Natural killer cell (primary cell): ENCODE measurements around the gene CLNK. TPM values are rescaled to one million over a fixed set of nuclear protein-coding genes. Genes with fewer than 3 reads are reported as not detected.

Experiments
- ATAC-seq, 3 donors: fragments of 150-1000 bp in 2 of 3; fragments of 200-7000 bp in 1 of 3; cut with Tn5 transposase; 1 replicate in 1 of 3; 2 replicates in 2 of 3; pipeline ENCODE4 v1.10.0; 2021; ENCODE audit warnings: mild to moderate bottlenecking in 2 of 3, moderate library complexity in 2 of 3
- DNase-seq, 2 donors: peaks; one replicate each; pipeline versions ENCODE4 v3.0.0 to v3.0.0-alpha.2; 2013 to 2021; ENCODE audit warnings: mixed read lengths in 1 of 2
- H3K27ac ChIP-seq: one replicate; pipeline ENCODE4 v1.5.1; 2013; ENCODE audit warnings: mild to moderate bottlenecking, low read length
- H3K27me3 ChIP-seq: one replicate; pipeline ENCODE4 v1.6.1; 2013; ENCODE audit warnings: low read length; ENCODE audit not compliant: control insufficient read depth, insufficient read depth
- H3K36me3 ChIP-seq: one replicate; pipeline ENCODE4 v1.6.1; 2013; ENCODE audit warnings: low read length; ENCODE audit not compliant: control insufficient read depth, insufficient read depth
- H3K4me1 ChIP-seq: one replicate; pipeline ENCODE4 v1.6.1; 2013; ENCODE audit warnings: low read length; ENCODE audit not compliant: control insufficient read depth, insufficient read depth
- H3K4me3 ChIP-seq: one replicate; pipeline ENCODE4 v1.5.1; 2013; ENCODE audit warnings: low read length
- H3K9me3 ChIP-seq: one replicate; pipeline ENCODE4 v1.6.1; 2013; ENCODE audit warnings: low read length; ENCODE audit not compliant: control insufficient read depth, insufficient read depth
- H3K27ac Mint-ChIP-seq, 2 donors: one replicate each; pipeline ENCODE4 v1.8.0; 2022; ENCODE audit warnings: mild to moderate bottlenecking in 2 of 2, mixed read lengths in 2 of 2, moderate library complexity in 1 of 2
- H3K27me3 Mint-ChIP-seq, 2 donors: one replicate each; pipeline ENCODE4 v1.8.0; 2022; ENCODE audit warnings: low read depth in 2 of 2, mixed read lengths in 2 of 2
- H3K36me3 Mint-ChIP-seq: one replicate; pipeline ENCODE4 v1.8.0; 2022; ENCODE audit warnings: mixed read lengths
- H3K4me1 Mint-ChIP-seq, 2 donors: one replicate each; pipeline ENCODE4 v1.8.0; 2022; ENCODE audit warnings: mixed read lengths in 2 of 2
- H3K4me3 Mint-ChIP-seq: one replicate; pipeline ENCODE4 v1.8.0; 2022; ENCODE audit warnings: mild to moderate bottlenecking, moderate library complexity, mixed read lengths
- H3K9me3 Mint-ChIP-seq, 2 donors: one replicate each; pipeline ENCODE4 v1.8.0; 2022; ENCODE audit warnings: mixed read lengths in 2 of 2
- WGBS: methylation state at CpG from one replicate; pipeline ENCODE4 v1.1.7; 2013; ENCODE audit warnings: missing lambda C conversion rate; ENCODE audit not compliant: insufficient coverage; 5-methylcytosine and 5-hydroxymethylcytosine counted together
- intact Hi-C: fragments of 100-400 bp; cut with micrococcal nuclease; formaldehyde crosslinking; loops from one replicate; pipeline ENCODE4 v1.14.2; 2022
- total RNA-seq, 4 donors: library from RNA; stranded (reverse); fragments of 120-200 nt in 1 of 4; gene quantifications; one replicate each; pipeline versions ENCODE4 v1.2.3 to v1.2.4, GENCODE V29; 2013 to 2022
- TF ChIP-seq, protein P1 (sequence below): fragments of 200-600 bp; IDR thresholded peaks from one replicate; pipeline ENCODE4 v1.8.0; 2022; ENCODE audit warnings: antibody characterized with exemption

The CLNK gene
- total RNA-seq, 3 donors from 2014 or later (not counting 1 experiment from before 2014, with no cell fraction given), result 1.00 to 1.1 (median 1.0) TPM

GRCh38 chr4:10682397-10682796 lies 2.2 kb downstream of the CLNK start:
- H3K9me3 ChIP-seq, result no peaks in the 10 kb centered on the region
- intact Hi-C loops, result no loop called here
- WGBS, result 84% methylated on average over 3 of the region's 3 CpGs

GRCh38 chr4:10677796-10678497 lies 6.6 kb downstream of the CLNK start:
- Histone ChIP-seq H3K36me3 (no peaks in the 10 kb centered on the region), H3K27ac (peak overlapping the region; percentile 30), H3K4me3 (no peak overlapping the region), H3K4me1 (peaks cover 4% of the 10 kb centered on the region), H3K27me3 (no peaks in the 10 kb centered on the region), H3K9me3 (no peaks in the 10 kb centered on the region)
- ATAC-seq, result peak in 1 of 3 donors; percentile 44
- WGBS, result 68% methylated on average over 4 of the region's 5 CpGs
- no peak for DNase-seq
- Mint-ChIP-seq H3K27me3 (no peaks in the 10 kb centered on the region), H3K36me3 (no peaks in the 10 kb centered on the region), H3K9me3 (no peaks in the 10 kb centered on the region), H3K27ac (peak overlapping the region in 1 of 2 donors; percentile 34), H3K4me1 (peaks cover 14 to 17% of the 10 kb centered on the region in 2 donors), H3K4me3 (peak overlapping the region; percentile 26)
- TF ChIP-seq, protein P1, sequence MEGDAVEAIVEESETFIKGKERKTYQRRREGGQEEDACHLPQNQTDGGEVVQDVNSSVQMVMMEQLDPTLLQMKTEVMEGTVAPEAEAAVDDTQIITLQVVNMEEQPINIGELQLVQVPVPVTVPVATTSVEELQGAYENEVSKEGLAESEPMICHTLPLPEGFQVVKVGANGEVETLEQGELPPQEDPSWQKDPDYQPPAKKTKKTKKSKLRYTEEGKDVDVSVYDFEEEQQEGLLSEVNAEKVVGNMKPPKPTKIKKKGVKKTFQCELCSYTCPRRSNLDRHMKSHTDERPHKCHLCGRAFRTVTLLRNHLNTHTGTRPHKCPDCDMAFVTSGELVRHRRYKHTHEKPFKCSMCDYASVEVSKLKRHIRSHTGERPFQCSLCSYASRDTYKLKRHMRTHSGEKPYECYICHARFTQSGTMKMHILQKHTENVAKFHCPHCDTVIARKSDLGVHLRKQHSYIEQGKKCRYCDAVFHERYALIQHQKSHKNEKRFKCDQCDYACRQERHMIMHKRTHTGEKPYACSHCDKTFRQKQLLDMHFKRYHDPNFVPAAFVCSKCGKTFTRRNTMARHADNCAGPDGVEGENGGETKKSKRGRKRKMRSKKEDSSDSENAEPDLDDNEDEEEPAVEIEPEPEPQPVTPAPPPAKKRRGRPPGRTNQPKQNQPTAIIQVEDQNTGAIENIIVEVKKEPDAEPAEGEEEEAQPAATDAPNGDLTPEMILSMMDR, result no peak
- intact Hi-C loops, result no loop called here

More at GRCh38 chr4:10682397-10682796, 2.2 kb downstream of the CLNK start:
- Mint-ChIP-seq H3K27ac (no peak overlapping the region), H3K36me3 (no peaks in the 10 kb centered on the region), H3K9me3 (no peaks in the 10 kb centered on the region), H3K4me3 (no peak overlapping the region), H3K27me3 (no peaks in the 10 kb centered on the region), H3K4me1 (peaks cover 21 to 23% of the 10 kb centered on the region in 2 donors)
- ATAC-seq (no peak), DNase-seq (no peak)
- Histone ChIP-seq H3K4me3 (no peak overlapping the region), H3K4me1 (peaks cover 13% of the 10 kb centered on the region), H3K27me3 (no peaks in the 10 kb centered on the region), H3K27ac (no peak overlapping the region), H3K36me3 (no peaks in the 10 kb centered on the region)
- TF ChIP-seq, protein P1, result no peak

GRCh38 chr4:10673817-10674369 lies 10.7 kb downstream of the CLNK start:
- Mint-ChIP-seq H3K27me3 (no peaks in the 10 kb centered on the region), H3K4me3 (no peak overlapping the region), H3K36me3 (no peaks in the 10 kb centered on the region), H3K27ac (peak overlapping the region; percentile 21 to 51), H3K4me1 (peaks cover 28 to 35% of the 10 kb centered on the region in 2 donors), H3K9me3 (no peaks in the 10 kb centered on the region)
- no peaks in the 10 kb centered on the region for H3K36me3 ChIP-seq
- intact Hi-C loops, result no loop called here
- DNase-seq (no peak), ATAC-seq (no peak)
- H3K4me1 ChIP-seq, result peaks cover 21% of the 10 kb centered on the region
- no peak overlapping the region for H3K27ac ChIP-seq
- 58% methylated on average over 4 of the region's 5 CpGs for WGBS
- H3K9me3 ChIP-seq, result no peaks in the 10 kb centered on the region
- H3K4me3 ChIP-seq, result no peak overlapping the region
- TF ChIP-seq, protein P1, result no peak
- no peaks in the 10 kb centered on the region for H3K27me3 ChIP-seq
